HAP-1 (cell line): Measurements from ENCODE around the gene NME1.

Experiments
- DNase-seq, 2 experiments: peaks; one replicate each; pipeline ENCODE4 v3.0.0-alpha.2; 2016 to 2020; ENCODE audit warnings: low spot score in 2 of 2
- H3K27me3 ChIP-seq: fragments of 250-450 bp; sonication (Bioruptor Pico); 2 replicates; pipeline ENCODE4 v1.5.1; 2020; ENCODE audit warnings: low read depth, mild to moderate bottlenecking, moderate library complexity
- H3K36me3 ChIP-seq: fragments of 250-450 bp; sonication (Bioruptor Pico); replicated peaks from 2 replicates; pipeline ENCODE4 v1.5.1; 2020; ENCODE audit warnings: mild to moderate bottlenecking
- H3K4me1 ChIP-seq: fragments of 250-450 bp; sonication (Bioruptor Pico); 2 replicates; pipeline ENCODE4 v1.5.1; 2020; ENCODE audit warnings: mild to moderate bottlenecking
- H3K4me3 ChIP-seq: fragments of 250-450 bp; sonication (Bioruptor Pico); 2 replicates; pipeline ENCODE4 v1.5.1; 2020; ENCODE audit warnings: mild to moderate bottlenecking, moderate library complexity
- H3K9me3 ChIP-seq: fragments of 250-450 bp; sonication (Bioruptor Pico); 2 replicates; pipeline ENCODE4 v1.5.1; 2020; ENCODE audit warnings: mild to moderate bottlenecking, moderate library complexity
- in situ Hi-C: fragments of 300-500 bp; cut with MboI; formaldehyde crosslinking; loops from 3 replicates; pipeline ENCODE4 v1.14.3; 2020; ENCODE audit warnings: low sequenced_read_pairs, inconsistent platforms, mixed read lengths

The NME1 gene

GRCh38 chr17:51124640-51125503 is 28.5 kb upstream of the NME1 start:
- no peaks in the 10 kb centered on the region for H3K36me3 ChIP-seq
- peaks cover 9% of the 10 kb centered on the region for H3K4me1 ChIP-seq
- H3K9me3 ChIP-seq: no peaks in the 10 kb centered on the region
- DNase-seq: no peak
- no peak overlapping the region for H3K4me3 ChIP-seq
- in situ Hi-C loops: no loop called here
- no peaks in the 10 kb centered on the region for H3K27me3 ChIP-seq

DNA sequence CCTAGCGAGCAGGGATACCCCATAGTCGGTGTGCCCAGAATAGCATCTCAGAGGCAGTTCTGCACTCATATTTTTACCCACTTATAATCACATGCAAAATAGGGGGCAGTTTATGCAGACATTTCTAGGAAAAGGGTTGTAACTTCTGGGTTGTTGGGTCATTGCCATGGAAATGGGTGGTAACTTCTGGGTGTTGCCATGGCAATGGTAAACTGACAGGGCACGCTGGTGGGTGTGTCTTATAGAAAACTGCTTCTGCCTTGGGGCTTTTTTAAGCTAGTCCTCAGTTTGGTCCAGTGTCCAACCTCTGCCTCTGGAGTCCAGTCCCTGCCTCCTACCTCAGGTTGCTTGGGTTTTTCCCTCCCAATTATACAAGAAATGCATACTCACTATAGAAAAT is 25.3 kb upstream of the NME1 start:
- no peaks in the 10 kb centered on the region for H3K4me1 ChIP-seq
- no peak overlapping the region for H3K4me3 ChIP-seq
- H3K36me3 ChIP-seq: no peaks in the 10 kb centered on the region
- in situ Hi-C loops: no loop called here
- H3K27me3 ChIP-seq: no peaks in the 10 kb centered on the region; the same call in 1 of the 2 replicates
- H3K9me3 ChIP-seq: no peaks in the 10 kb centered on the region
- peak in 1 of 2 experiments; percentile 24 for DNase-seq

DNA sequence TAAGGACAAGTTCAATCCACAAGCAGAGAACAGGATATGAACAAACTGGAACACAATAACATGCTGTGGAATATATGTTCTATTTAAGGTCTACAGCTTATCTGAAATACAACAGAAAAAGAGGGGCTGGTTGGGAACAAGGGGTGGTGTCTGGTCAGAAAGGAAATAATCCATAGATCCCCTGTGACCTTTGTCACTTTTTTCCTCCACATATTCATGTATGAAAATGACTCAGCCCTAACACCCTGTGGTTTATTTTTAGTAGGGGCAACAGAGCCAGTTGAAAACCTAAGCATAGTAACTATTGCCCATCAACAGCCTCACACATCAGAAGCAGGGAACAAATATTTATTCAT is 20.4 kb upstream of the NME1 start:
- Histone ChIP-seq H3K36me3 (no peaks in the 10 kb centered on the region), H3K4me3 (no peak overlapping the region), H3K9me3 (no peaks in the 10 kb centered on the region), H3K27me3 (peaks cover 2% of the 10 kb centered on the region; the same call in 1 of the 2 replicates), H3K4me1 (no peaks in the 10 kb centered on the region)
- in situ Hi-C loops: no loop called here
- no peak for DNase-seq

GRCh38 chr17:51133365-51133764 is 20.0 kb upstream of the NME1 start:
- in situ Hi-C loops: no loop called here
- Histone ChIP-seq H3K36me3 (no peaks in the 10 kb centered on the region), H3K4me3 (no peak overlapping the region), H3K27me3 (peaks cover 2% of the 10 kb centered on the region; the same call in 1 of the 2 replicates), H3K9me3 (no peaks in the 10 kb centered on the region), H3K4me1 (no peaks in the 10 kb centered on the region)
- DNase-seq: no peak

GRCh38 chr17:51135956-51136355 is 17.4 kb upstream of the NME1 start:
- in situ Hi-C loops: no loop called here
- Histone ChIP-seq H3K9me3 (no peaks in the 10 kb centered on the region), H3K27me3 (peaks cover 9% of the 10 kb centered on the region; the same call in 1 of the 2 replicates), H3K4me1 (no peaks in the 10 kb centered on the region), H3K36me3 (no peaks in the 10 kb centered on the region), H3K4me3 (no peak overlapping the region)
- no peak for DNase-seq

DNA sequence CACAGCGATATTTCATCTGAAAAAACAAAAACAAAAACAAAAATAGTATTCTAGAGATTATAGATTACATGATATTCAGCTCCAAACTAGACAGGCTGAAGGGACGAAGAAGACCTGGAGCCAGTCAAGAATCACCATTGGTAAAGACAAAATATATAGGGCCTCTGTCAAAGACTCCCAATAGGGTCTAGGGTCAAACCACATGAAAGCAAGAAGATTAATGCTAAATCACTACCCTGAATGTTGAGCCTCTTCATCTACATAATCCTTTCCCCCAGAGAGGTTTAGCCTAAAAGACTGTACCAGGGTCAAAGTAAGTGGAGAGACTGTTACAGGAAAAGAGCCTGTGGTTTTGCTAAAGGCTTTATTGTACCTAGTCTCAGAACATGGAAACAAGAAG is 10.8 kb upstream of the NME1 start:
- no peaks in the 10 kb centered on the region for H3K9me3 ChIP-seq
- in situ Hi-C loops: no loop called here
- H3K4me3 ChIP-seq: no peak overlapping the region
- peak in 1 of 2 experiments; percentile 83 for DNase-seq
- H3K4me1 ChIP-seq: peaks cover 3% of the 10 kb centered on the region; the same call in 1 of the 2 replicates
- H3K36me3 ChIP-seq: no peaks in the 10 kb centered on the region
- H3K27me3 ChIP-seq: peaks cover 19% of the 10 kb centered on the region

DNA sequence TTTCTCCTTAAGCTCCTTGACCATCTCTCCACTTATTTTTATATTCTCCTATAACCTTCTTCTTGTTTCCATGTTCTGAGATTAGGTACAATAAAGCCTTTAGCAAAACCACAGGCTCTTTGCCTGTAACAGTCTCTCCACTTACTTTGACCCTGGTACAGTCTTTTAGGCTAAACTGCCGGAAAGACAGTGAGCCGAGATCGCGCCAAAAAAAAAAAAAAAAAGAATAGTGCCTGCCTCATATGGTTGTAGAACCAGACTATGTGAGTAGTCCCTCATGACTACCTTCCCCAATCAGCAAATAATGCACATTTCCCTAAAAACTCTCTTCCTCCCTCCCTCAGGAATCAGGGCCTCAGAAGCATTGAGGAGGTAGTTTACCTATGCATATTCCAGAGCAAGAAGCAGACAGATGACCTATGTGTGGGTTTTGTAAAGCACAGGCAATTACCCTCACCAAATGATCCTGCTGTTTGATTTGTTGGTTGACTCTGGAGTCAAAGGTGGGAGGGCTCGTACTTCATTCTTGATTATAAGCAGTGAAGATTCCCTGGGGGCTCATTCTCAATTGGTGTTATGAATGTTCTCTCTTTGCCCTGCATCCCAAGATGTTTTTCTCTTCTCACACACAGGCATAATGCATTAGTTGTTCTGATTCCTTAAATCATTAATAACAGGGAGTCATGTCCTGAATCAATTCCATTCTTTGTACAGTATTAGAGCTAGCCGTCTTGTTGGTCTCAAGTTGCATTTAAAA is 8.9 kb upstream of the NME1 start:
- in situ Hi-C loops: no loop called here
- DNase-seq: no peak
- Histone ChIP-seq H3K36me3 (no peaks in the 10 kb centered on the region), H3K27me3 (peaks cover 17% of the 10 kb centered on the region), H3K4me3 (no peak overlapping the region), H3K4me1 (peaks cover 3% of the 10 kb centered on the region; the same call in 1 of the 2 replicates), H3K9me3 (no peaks in the 10 kb centered on the region)

GRCh38 chr17:51147650-51148049 is 5.7 kb upstream of the NME1 start:
- DNase-seq: no peak
- no peak overlapping the region for H3K4me3 ChIP-seq
- peaks cover 6% of the 10 kb centered on the region for H3K4me1 ChIP-seq
- in situ Hi-C loops: no loop called here
- no peaks in the 10 kb centered on the region for H3K36me3 ChIP-seq
- no peaks in the 10 kb centered on the region for H3K9me3 ChIP-seq
- H3K27me3 ChIP-seq: peaks cover 11% of the 10 kb centered on the region

- Histone ChIP-seq H3K4me3 (no peak overlapping the region), H3K27me3 (peaks cover 8% of the 10 kb centered on the region), H3K36me3 (no peaks in the 10 kb centered on the region), H3K9me3 (no peaks in the 10 kb centered on the region), H3K4me1 (peaks cover 8% of the 10 kb centered on the region)
- in situ Hi-C loops: no loop called here
- DNase-seq: no peak
Observed at GRCh38 chr17:51149163-51149562, 4.2 kb upstream of the NME1 start.

DNA sequence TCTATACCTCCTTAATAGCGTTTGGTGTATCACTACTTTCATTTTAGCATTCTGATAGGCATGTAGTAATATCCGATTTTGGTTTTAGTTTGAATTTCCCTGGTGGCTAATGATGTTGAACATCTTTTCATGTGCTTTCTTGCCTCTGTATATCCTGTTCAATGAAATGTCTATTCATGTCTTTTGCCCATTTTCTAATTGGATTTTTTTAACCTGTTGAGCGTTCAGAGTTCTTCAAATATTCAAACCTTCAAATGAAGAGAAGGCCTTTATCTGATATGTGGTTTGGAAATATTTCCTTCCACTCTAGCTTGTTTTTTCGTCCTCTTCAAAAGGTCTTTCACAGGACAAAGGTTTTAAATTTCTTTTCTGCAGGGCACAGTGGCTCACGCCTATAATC is 2.4 kb upstream of the NME1 start:
- in situ Hi-C loops: loop anchor here (5.0 to 10.0 kb wide), 2 partner anchors 149 to 286 kb away; partner anchors contain the start of gene TOB1
- Histone ChIP-seq H3K36me3 (peaks cover 8% of the 10 kb centered on the region), H3K4me1 (peaks cover 13% of the 10 kb centered on the region)

DNA sequence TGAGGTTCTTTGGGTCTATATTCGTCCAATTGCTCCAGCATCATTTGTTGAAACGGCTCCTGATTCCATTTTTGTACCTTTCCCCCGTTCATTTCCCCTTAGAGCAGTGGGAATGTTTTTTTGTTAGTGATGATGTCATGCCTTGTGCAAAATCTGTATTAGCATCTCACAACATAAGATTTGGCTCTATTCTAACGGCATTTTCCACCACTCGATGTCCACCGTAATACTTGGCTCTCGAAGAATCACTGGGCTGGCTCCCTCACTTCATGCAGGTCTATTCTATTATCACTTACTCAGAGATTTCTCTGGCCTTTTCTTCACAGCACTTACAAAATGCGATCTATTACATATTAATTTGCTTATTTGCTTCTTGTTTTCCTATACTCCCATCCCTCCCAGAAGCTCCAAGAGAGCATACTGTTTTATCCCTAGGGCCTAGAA is 571 bp upstream of the NME1 start:
- no peak for DNase-seq
- in situ Hi-C loops: loop anchor here (5.0 to 10.0 kb wide), 2 partner anchors 150 to 288 kb away; partner anchors contain the start of gene TOB1

More for the DNA sequence above, 2.4 kb upstream of the NME1 start:
- H3K27me3 ChIP-seq: no peaks in the 10 kb centered on the region; the same call in none of the 2 replicates
- no peak overlapping the region for H3K4me3 ChIP-seq
- no peaks in the 10 kb centered on the region for H3K9me3 ChIP-seq
- no peak for DNase-seq

DNA sequence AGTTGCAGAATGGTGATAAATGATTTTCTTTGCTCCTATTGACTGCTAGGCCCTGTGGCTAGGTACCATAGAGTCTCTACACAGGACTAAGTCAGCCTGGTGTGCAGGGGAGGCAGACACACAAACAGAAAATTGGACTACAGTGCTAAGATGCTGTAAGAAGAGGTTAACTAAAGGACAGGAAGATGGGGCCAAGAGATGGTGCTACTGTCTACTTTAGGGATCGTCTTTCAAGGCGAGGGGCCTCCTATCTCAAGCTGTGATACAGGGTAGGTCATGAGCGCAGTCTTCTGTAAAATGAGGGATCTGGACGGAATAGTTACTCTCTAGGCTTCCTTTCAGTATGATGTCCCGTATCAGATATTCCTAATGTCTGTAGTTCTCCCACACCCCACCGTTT is 817 bp downstream of the NME1 start:
- peaks cover 39% of the 10 kb centered on the region for H3K36me3 ChIP-seq
- H3K4me1 ChIP-seq: peaks cover 13% of the 10 kb centered on the region
- DNase-seq: peak in 1 of 2 experiments; percentile 24
- H3K4me3 ChIP-seq: peak overlapping the region; percentile 79
- H3K9me3 ChIP-seq: no peaks in the 10 kb centered on the region
- H3K27me3 ChIP-seq: no peaks in the 10 kb centered on the region
- in situ Hi-C loops: loop anchor here (5.0 to 10.0 kb wide), 2 partner anchors 152 to 289 kb away; partner anchors contain the start of gene TOB1

More for the DNA sequence above, 571 bp upstream of the NME1 start:
- Histone ChIP-seq H3K9me3 (no peaks in the 10 kb centered on the region), H3K4me1 (peaks cover 13% of the 10 kb centered on the region), H3K36me3 (peaks cover 25% of the 10 kb centered on the region), H3K4me3 (peak overlapping the region; percentile 79), H3K27me3 (no peaks in the 10 kb centered on the region; the same call in 1 of the 2 replicates)

GRCh38 chr17:51155416-51155815 is 2.1 kb downstream of the NME1 start:
- DNase-seq: no peak
- peaks cover 13% of the 10 kb centered on the region for H3K4me1 ChIP-seq
- no peaks in the 10 kb centered on the region for H3K9me3 ChIP-seq
- H3K27me3 ChIP-seq: no peaks in the 10 kb centered on the region
- H3K4me3 ChIP-seq: no peak overlapping the region
- in situ Hi-C loops: loop anchor here (10.0 kb wide), 1 partner anchor 291 kb away; the partner anchor contains the start of gene TOB1
- H3K36me3 ChIP-seq: peaks cover 51% of the 10 kb centered on the region
